Right atrium auricular region (tissue), 2 donors: Measurements from ENCODE around the gene TRIM2. TPM values are rescaled to one million over a fixed set of nuclear protein-coding genes. Genes with fewer than 3 reads are reported as not detected.

Source experiments
- DNase-seq: peaks from one replicate; pipeline ENCODE4 v3.0.0-alpha.2; 2019; ENCODE audit warnings: low spot score
- H3K27ac ChIP-seq, 2 donors: fragments of 200-600 bp; sonication (generic); 1 replicate in 1 of 2; 2 replicates in 1 of 2; pipeline ENCODE4 v1.5.1; 2016 to 2019
- H3K27me3 ChIP-seq, 2 donors: fragments of 200-600 bp; sonication (generic); one replicate each; pipeline versions ENCODE4 v1.5.1 to v1.6.0; 2017 to 2019
- H3K36me3 ChIP-seq: fragments of 200-600 bp; sonication (generic); one replicate; pipeline ENCODE4 v1.5.1; 2016
- H3K4me1 ChIP-seq, 2 donors: fragments of 200-600 bp; sonication (generic); one replicate each; pipeline versions ENCODE4 v1.5.1 to v1.6.0; 2017 to 2019
- H3K4me3 ChIP-seq, 2 donors: fragments of 200-600 bp; sonication (generic); 1 replicate in 1 of 2; 2 replicates in 1 of 2; pipeline ENCODE4 v1.5.1; 2017 to 2019; ENCODE audit warnings: mild to moderate bottlenecking in 1 of 2, moderate library complexity in 1 of 2
- H3K9me3 ChIP-seq, 2 donors: fragments of 200-600 bp; sonication (generic); one replicate each; pipeline ENCODE4 v1.5.1; 2019
- total RNA-seq, 2 donors: library from RNA; depleted of rRNA; stranded (reverse); fragments of >200 nt; gene quantifications; one replicate each; pipeline ENCODE4 v1.1.0, GENCODE V29; 2016
- TF ChIP-seq, protein P1 (sequence below), 2 donors: fragments of 200-600 bp; sonication (generic); IDR thresholded peaks; one replicate each; pipeline ENCODE4 v1.5.1; 2019; ENCODE audit warnings: antibody characterized with exemption in 2 of 2

TRIM2 gene
- total RNA-seq, 2 donors from 2014 or later, result 17.7 to 29.9 TPM

DNA sequence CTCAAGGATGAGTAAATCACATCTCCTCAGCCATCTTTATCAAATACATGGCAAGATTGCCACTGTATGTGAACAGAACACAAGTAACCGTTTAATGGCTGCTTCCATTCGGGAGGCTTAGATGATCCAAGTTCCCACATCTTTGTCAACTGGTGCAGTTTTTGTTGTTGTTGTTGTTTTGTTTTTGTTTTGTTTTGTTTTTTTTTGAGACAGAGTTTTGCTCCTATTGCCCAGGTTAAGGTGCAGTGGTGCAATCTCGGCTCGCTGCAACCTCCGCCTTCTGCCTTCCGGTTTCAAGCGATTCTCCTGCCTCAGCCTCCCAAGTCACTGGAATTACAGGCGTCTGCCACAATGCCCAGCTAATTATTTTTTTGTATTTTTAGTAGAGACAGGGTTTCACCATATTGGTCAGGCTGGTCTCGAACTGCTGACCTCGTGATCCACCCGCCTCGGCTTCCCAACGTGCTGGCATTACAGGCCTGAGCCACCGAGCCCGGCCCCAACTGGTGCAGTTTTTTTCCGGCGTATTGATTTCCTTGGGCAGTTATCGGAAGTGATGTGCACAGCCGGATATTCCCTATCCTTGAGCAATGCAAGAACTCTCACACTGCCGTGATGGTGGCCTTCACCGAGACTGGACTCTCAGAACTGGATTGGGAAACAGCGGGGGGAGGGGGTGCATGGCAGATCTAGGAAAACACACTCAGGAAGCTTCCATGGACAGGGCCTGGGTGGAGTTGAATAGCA, 29.2 kb upstream of the TRIM2 start:
- TF ChIP-seq, protein P1, sequence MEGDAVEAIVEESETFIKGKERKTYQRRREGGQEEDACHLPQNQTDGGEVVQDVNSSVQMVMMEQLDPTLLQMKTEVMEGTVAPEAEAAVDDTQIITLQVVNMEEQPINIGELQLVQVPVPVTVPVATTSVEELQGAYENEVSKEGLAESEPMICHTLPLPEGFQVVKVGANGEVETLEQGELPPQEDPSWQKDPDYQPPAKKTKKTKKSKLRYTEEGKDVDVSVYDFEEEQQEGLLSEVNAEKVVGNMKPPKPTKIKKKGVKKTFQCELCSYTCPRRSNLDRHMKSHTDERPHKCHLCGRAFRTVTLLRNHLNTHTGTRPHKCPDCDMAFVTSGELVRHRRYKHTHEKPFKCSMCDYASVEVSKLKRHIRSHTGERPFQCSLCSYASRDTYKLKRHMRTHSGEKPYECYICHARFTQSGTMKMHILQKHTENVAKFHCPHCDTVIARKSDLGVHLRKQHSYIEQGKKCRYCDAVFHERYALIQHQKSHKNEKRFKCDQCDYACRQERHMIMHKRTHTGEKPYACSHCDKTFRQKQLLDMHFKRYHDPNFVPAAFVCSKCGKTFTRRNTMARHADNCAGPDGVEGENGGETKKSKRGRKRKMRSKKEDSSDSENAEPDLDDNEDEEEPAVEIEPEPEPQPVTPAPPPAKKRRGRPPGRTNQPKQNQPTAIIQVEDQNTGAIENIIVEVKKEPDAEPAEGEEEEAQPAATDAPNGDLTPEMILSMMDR (IDR thresholded peaks at IDR 0.05), result no peak
- H3K9me3 ChIP-seq, result no peaks in the 10 kb centered on the region
- no peaks in the 10 kb centered on the region for H3K27me3 ChIP-seq
- DNase-seq, result no peak
- H3K4me1 ChIP-seq, result no peaks in the 10 kb centered on the region
- no peak overlapping the region for H3K27ac ChIP-seq
- H3K4me3 ChIP-seq, result no peak overlapping the region
- H3K36me3 ChIP-seq, result no peaks in the 10 kb centered on the region

DNA sequence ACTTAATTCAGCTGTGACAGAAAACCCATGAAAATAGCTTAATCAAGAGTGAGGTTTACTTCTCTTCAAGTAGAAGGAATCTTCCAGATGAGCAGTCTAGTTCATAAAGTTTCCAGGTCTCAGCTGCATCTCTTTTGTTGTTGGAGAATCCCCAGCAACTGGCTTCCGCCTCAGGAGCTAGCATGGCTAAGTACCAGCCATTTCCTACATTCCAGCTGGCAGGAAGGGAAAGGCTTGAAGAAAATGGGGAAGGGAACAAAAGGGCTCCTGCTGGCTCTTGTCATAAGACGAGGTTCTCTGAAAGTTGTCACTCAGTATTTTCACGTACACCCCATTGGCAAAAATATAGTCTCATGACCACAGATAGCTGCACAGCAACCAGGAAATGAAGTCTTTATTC, 27.3 kb upstream of the TRIM2 start:
- Histone ChIP-seq H3K4me3 (no peak overlapping the region), H3K27me3 (no peaks in the 10 kb centered on the region), H3K27ac (no peak overlapping the region), H3K36me3 (no peaks in the 10 kb centered on the region), H3K9me3 (no peaks in the 10 kb centered on the region), H3K4me1 (no peaks in the 10 kb centered on the region)
- DNase-seq, result no peak
- TF ChIP-seq, protein P1 (IDR thresholded peaks at IDR 0.05), result no peak

DNA sequence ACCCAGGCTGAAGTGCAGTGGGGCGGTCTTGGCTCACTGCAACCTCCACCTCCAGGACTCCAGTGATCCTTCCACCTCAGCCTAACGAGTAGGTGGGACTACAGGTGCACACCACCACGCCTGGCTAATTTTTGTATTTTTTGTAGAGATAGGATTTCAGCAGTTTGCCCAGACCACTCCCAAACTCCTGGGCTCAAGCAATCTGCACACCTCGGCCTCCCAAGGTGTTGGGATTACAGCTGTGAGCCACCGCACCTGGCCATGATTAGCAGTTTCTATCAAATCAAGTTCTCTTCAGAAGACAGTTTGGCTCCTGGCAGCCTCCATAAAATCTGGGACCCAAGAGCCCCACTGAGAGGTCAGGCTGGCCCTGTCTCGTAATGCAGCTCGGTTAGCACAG, 26.4 kb upstream of the TRIM2 start:
- TF ChIP-seq, protein P1 (IDR thresholded peaks at IDR 0.05), result no peak
- no peak for DNase-seq
- no peak overlapping the region for H3K27ac ChIP-seq
- H3K4me1 ChIP-seq, result no peaks in the 10 kb centered on the region
- no peaks in the 10 kb centered on the region for H3K27me3 ChIP-seq
- H3K9me3 ChIP-seq, result no peaks in the 10 kb centered on the region
- H3K4me3 ChIP-seq, result no peak overlapping the region
- no peaks in the 10 kb centered on the region for H3K36me3 ChIP-seq

DNA sequence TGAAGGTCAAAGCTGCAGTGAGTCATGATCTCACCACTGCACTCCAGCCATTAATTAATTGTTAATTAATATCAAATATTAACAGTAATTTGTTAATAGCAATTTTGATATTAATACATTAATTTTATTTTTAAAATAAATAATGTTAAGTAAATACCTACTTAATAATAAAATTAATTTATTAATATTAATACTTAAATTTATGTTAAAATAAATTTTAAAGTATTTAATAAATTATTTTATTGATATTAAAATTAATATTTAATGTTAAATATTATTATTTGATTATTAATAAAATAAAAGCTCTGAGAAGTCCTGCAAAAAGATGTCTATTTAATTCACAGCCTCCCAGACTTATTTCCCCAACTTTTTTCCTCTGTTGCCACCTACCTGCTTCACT, 25.1 kb upstream of the TRIM2 start:
- H3K27ac ChIP-seq, result no peak overlapping the region
- H3K4me3 ChIP-seq, result no peak overlapping the region
- DNase-seq, result no peak
- no peaks in the 10 kb centered on the region for H3K27me3 ChIP-seq
- no peaks in the 10 kb centered on the region for H3K4me1 ChIP-seq
- no peaks in the 10 kb centered on the region for H3K9me3 ChIP-seq
- TF ChIP-seq, protein P1 (IDR thresholded peaks at IDR 0.05), result no peak
- H3K36me3 ChIP-seq, result no peaks in the 10 kb centered on the region

DNA sequence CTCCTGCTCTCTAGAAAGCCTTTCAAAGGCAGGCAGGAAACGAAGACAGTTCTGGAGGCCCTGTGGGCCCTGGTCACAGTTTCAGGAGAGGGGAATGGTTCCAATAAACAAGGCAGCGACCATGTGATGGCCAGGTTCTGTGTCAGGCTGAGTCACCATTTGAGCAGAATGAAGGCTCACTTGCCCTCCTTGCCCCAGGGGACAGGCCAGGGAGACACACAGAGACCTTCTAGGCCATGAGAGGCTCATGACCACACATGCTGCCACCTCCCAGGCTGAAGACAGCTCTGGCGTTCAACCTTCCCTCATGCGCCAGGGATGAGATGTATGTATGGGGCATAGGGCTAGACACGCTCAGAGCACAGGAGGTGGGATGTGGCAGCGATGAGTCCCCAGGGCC, 22.9 kb upstream of the TRIM2 start:
- Histone ChIP-seq H3K27ac (no peak overlapping the region), H3K36me3 (no peaks in the 10 kb centered on the region), H3K27me3 (no peaks in the 10 kb centered on the region), H3K4me1 (no peaks in the 10 kb centered on the region), H3K9me3 (no peaks in the 10 kb centered on the region), H3K4me3 (no peak overlapping the region)
- no peak for DNase-seq
- TF ChIP-seq, protein P1 (IDR thresholded peaks at IDR 0.05), result no peak

DNA sequence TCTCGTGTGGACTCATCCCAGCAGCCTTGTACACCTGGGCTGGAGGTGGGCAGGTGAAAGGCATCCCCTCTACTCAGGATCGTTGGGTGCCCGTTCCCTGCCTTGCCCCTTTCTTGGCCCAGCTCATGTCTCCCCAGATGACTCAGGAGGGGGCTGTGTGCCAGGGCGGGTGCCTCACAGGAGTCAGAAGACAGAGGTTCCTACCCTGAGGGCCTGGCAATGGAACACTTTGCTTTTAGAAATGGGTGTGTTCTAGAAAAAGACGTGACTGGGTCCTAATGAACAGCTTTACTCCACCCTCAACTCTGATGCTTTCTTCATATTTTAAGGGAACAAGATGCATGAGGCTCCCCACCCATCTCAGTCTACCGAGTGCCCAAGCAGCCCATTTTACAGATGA, 22.5 kb upstream of the TRIM2 start:
- Histone ChIP-seq H3K4me3 (no peak overlapping the region), H3K36me3 (no peaks in the 10 kb centered on the region), H3K9me3 (no peaks in the 10 kb centered on the region), H3K27me3 (no peaks in the 10 kb centered on the region), H3K27ac (no peak overlapping the region), H3K4me1 (no peaks in the 10 kb centered on the region)
- no peak for DNase-seq
- TF ChIP-seq, protein P1 (IDR thresholded peaks at IDR 0.05), result no peak
